HepG2 (cell line): ENCODE results near the gene TCP11L1. TPM values are rescaled to one million over a fixed set of nuclear protein-coding genes. Genes with fewer than 3 reads are reported as not detected.

Source experiments
- polyA plus RNA-seq, 8 experiments: library from polyadenylated mRNA; depleted of rRNA in 3 of 8; stranded (reverse) in 7 of 8; unstranded in 1 of 8; fragments of >200 nt; fragmentation: Illumina TruSeq in 4 of 8; extraction: Trizol in 4 of 8; gene quantifications; 2 replicates each; pipeline versions ENCODE4 v1.2.1 to v1.2.3, GENCODE V29; 2011 to 2016; ENCODE audit warnings: low read depth in 4 of 8, missing spikeins in 1 of 8, mixed read lengths in 1 of 8; ENCODE audit not compliant: insufficient read depth in 1 of 8
- small RNA-seq, 3 experiments: library from RNA; depleted of rRNA; stranded (forward); fragments of <200 nt; gene quantifications; one replicate each; pipeline ENCODE3, GENCODE V24; 2012; ENCODE audit warnings: low read depth in 2 of 3, low replicate concordance in 1 of 3; ENCODE audit not compliant: insufficient read length in 3 of 3, insufficient read depth in 2 of 3
- total RNA-seq, 5 experiments: library from RNA; depleted of rRNA; stranded (reverse); fragments of >200 nt; fragmentation: Illumina TruSeq; extraction: Trizol; gene quantifications; 2 replicates each; pipeline ENCODE4 v1.2.3, GENCODE V29; 2016; ENCODE audit warnings: low read depth in 1 of 5

Gene TCP11L1
- total and polyA plus RNA-seq, 2 of the 13 experiments (the other 11 are each of a cell fraction or from before 2014, with no cell fraction given), result 7.9 to 10.1 TPM

Small RNAs within 50 kb of the gene (small RNA-seq; reads per million reads assigned to genes)
- gene RF00019, result 0 reads per million in 3 experiments

Other genes with a start within 250 kb of the TCP11L1 start
- 0.08 and 0.11 TPM in 2 replicates for gene CCDC73, start 244.9 kb upstream of the TCP11L1 start, total RNA-seq (2016; rRNA removed; fragmentation: Illumina TruSeq; extraction: Trizol)
- 0.01 TPM in 2 replicates for gene CCDC73, start 244.9 kb upstream of the TCP11L1 start, polyA plus RNA-seq (2011; rRNA removed)
- gene PRRG4, start 209.6 kb upstream of the TCP11L1 start, total RNA-seq (2016; rRNA removed; fragmentation: Illumina TruSeq; extraction: Trizol), result 0.86 and 0.95 TPM in 2 replicates
- gene PRRG4, start 209.6 kb upstream of the TCP11L1 start, polyA plus RNA-seq (2011; rRNA removed), result 0.24 and 0.25 TPM in 2 replicates
- gene QSER1, start 146.8 kb upstream of the TCP11L1 start, total RNA-seq (2016; rRNA removed; fragmentation: Illumina TruSeq; extraction: Trizol), result 17.3 and 46.6 TPM in 2 replicates
- gene QSER1, start 146.8 kb upstream of the TCP11L1 start, polyA plus RNA-seq (2011; rRNA removed), result 7.2 and 8.9 TPM in 2 replicates
- 33.3 and 37.9 TPM in 2 replicates for gene DEPDC7, start 23.7 kb upstream of the TCP11L1 start, total RNA-seq (2016; rRNA removed; fragmentation: Illumina TruSeq; extraction: Trizol)
- 14.7 and 17.3 TPM in 2 replicates for gene DEPDC7, start 23.7 kb upstream of the TCP11L1 start, polyA plus RNA-seq (2011; rRNA removed)
- gene CSTF3, start 121.9 kb downstream of the TCP11L1 start, total RNA-seq (2016; rRNA removed; fragmentation: Illumina TruSeq; extraction: Trizol), result 43.6 and 53.0 TPM in 2 replicates
- gene CSTF3, start 121.9 kb downstream of the TCP11L1 start, polyA plus RNA-seq (2011; rRNA removed), result 16.8 and 21.5 TPM in 2 replicates
- 39.8 and 44.3 TPM in 2 replicates for gene HIPK3, start 217.8 kb downstream of the TCP11L1 start, total RNA-seq (2016; rRNA removed; fragmentation: Illumina TruSeq; extraction: Trizol)
- gene HIPK3, start 217.8 kb downstream of the TCP11L1 start, polyA plus RNA-seq (2011; rRNA removed), result 18.2 and 20.5 TPM in 2 replicates